Trophoblast cell (in vitro differentiated cells and primary cell): ENCODE data around the gene NOS1AP.
A peak's percentile ranks its signal among the peaks of the same experiment; 100 is the strongest.

Experiments
- DNase-seq, 2 donors: peaks; one replicate each; pipeline ENCODE4 v3.0.0-alpha.2; 2016
- H2AFZ ChIP-seq: 2 replicates; pipeline ENCODE4 v1.6.1; 2013; ENCODE audit warnings: low read length, moderate library complexity, mild to moderate bottlenecking; ENCODE audit not compliant: insufficient read depth, poor library complexity
- H2AK5ac ChIP-seq: 2 replicates; pipeline ENCODE4 v1.6.1; 2013; ENCODE audit warnings: mild to moderate bottlenecking, low read length
- H2BK120ac ChIP-seq: 2 replicates; pipeline ENCODE4 v1.6.1; 2013; ENCODE audit warnings: low read length, mild to moderate bottlenecking, moderate library complexity; ENCODE audit not compliant: insufficient read depth, poor library complexity
- H2BK12ac ChIP-seq: 2 replicates; pipeline ENCODE4 v1.6.1; 2013; ENCODE audit warnings: mild to moderate bottlenecking, low read length, moderate library complexity
- H2BK5ac ChIP-seq: 2 replicates; pipeline ENCODE4 v1.6.1; 2013; ENCODE audit warnings: low read length, low read depth, moderate library complexity, mild to moderate bottlenecking; ENCODE audit not compliant: poor library complexity
- H3K14ac ChIP-seq: 2 replicates; pipeline ENCODE4 v1.6.1; 2013; ENCODE audit warnings: mild to moderate bottlenecking, low read length
- H3K18ac ChIP-seq: 2 replicates; pipeline ENCODE4 v1.6.1; 2013; ENCODE audit warnings: mild to moderate bottlenecking, low read length
- H3K23ac ChIP-seq: 2 replicates; pipeline ENCODE4 v1.6.1; 2013; ENCODE audit warnings: low read length
- H3K27ac ChIP-seq: 2 replicates; pipeline ENCODE4 v1.5.1; 2013; ENCODE audit warnings: low read depth, mild to moderate bottlenecking, inconsistent platforms, low read length, moderate library complexity
- H3K27me3 ChIP-seq: 2 replicates; pipeline ENCODE4 v1.6.1; 2013; ENCODE audit warnings: inconsistent platforms, mild to moderate bottlenecking, low read length, moderate library complexity; ENCODE audit not compliant: insufficient read depth
- H3K36me3 ChIP-seq, 2 experiments: 1 replicate in 1 of 2; 2 replicates in 1 of 2; pipeline ENCODE4 v1.6.1; 2013; ENCODE audit warnings: low read length in 2 of 2, mild to moderate bottlenecking in 2 of 2, moderate library complexity in 1 of 2; ENCODE audit not compliant: insufficient read depth in 2 of 2, control insufficient read depth in 1 of 2
- H3K4ac ChIP-seq: 2 replicates; pipeline ENCODE4 v1.6.1; 2013; ENCODE audit warnings: low read depth, mild to moderate bottlenecking, low read length, moderate library complexity
- H3K4me1 ChIP-seq, 2 experiments: 1 replicate in 1 of 2; 2 replicates in 1 of 2; pipeline ENCODE4 v1.6.1; 2013; ENCODE audit warnings: low read length in 2 of 2, mild to moderate bottlenecking in 2 of 2, moderate library complexity in 1 of 2; ENCODE audit not compliant: insufficient read depth in 2 of 2, control insufficient read depth in 1 of 2
- H3K4me2 ChIP-seq: 2 replicates; pipeline ENCODE4 v1.6.1; 2013; ENCODE audit warnings: inconsistent platforms, mild to moderate bottlenecking, low read length, moderate library complexity
- H3K4me3 ChIP-seq: 2 replicates; pipeline ENCODE4 v1.5.1; 2013; ENCODE audit warnings: mild to moderate bottlenecking, low read depth, low read length, inconsistent platforms
- H3K79me1 ChIP-seq: one replicate; pipeline ENCODE4 v1.6.1; 2013; ENCODE audit warnings: low read length
- H3K79me2 ChIP-seq: 2 replicates; pipeline ENCODE4 v1.6.1; 2013; ENCODE audit warnings: low read length, mild to moderate bottlenecking; ENCODE audit not compliant: control insufficient read depth, insufficient read depth, poor library complexity
- H3K9ac ChIP-seq: 2 replicates; pipeline ENCODE4 v1.6.1; 2013; ENCODE audit warnings: mild to moderate bottlenecking, low read length
- H3K9me3 ChIP-seq: 2 replicates; pipeline ENCODE4 v1.6.1; 2013; ENCODE audit warnings: low read depth, mild to moderate bottlenecking, control low read depth, inconsistent platforms, low read length; ENCODE audit not compliant: insufficient read depth
- H4K12ac ChIP-seq: 2 replicates; pipeline ENCODE4 v1.6.1; 2013; ENCODE audit warnings: low read depth, mild to moderate bottlenecking, low read length, moderate library complexity
- H4K8ac ChIP-seq: 2 replicates; pipeline ENCODE4 v1.6.1; 2013; ENCODE audit warnings: low read depth, mild to moderate bottlenecking, low read length, moderate library complexity
- H4K91ac ChIP-seq: one replicate; pipeline ENCODE4 v1.6.1; 2013; ENCODE audit warnings: low read depth, mild to moderate bottlenecking, low read length, moderate library complexity
- WGBS: extraction: QIAGEN DNeasy Blood & Tissue Kit; methylation state at CpG from one replicate; pipeline ENCODE4 v1.1.7; 2013; ENCODE audit warnings: missing lambda C conversion rate; ENCODE audit not compliant: insufficient read length, insufficient coverage; ENCODE audit errors: extremely low coverage; 5-methylcytosine and 5-hydroxymethylcytosine counted together

The NOS1AP gene

GRCh38 chr1:162323023-162323422 is 253.5 kb downstream of the NOS1AP start:
- Histone ChIP-seq H3K4ac (no peak overlapping the region), H3K79me2 (no peaks in the 10 kb centered on the region), H4K12ac (no peak overlapping the region), H3K4me2 (no peak overlapping the region), H3K23ac (no peak overlapping the region), H3K4me3 (no peak overlapping the region), H3K36me3 (no peaks in the 10 kb centered on the region), H3K79me1 (no peaks in the 10 kb centered on the region), H3K9me3 (peaks cover 2% of the 10 kb centered on the region), H3K14ac (no peak overlapping the region), H3K27me3 (no peaks in the 10 kb centered on the region), H2BK120ac (no peak overlapping the region), H2BK12ac (no peak overlapping the region), H4K8ac (no peak overlapping the region), H4K91ac (no peak overlapping the region), H3K9ac (no peak overlapping the region), H2BK5ac (no peak overlapping the region), H3K4me1 (peaks cover 0 to 2% of the 10 kb centered on the region in 2 experiments), H3K18ac (no peak overlapping the region), H3K27ac (no peak overlapping the region), H2AK5ac (no peak overlapping the region), H2AFZ (no peak overlapping the region)
- no CpG with 5 or more reads among the region's 5 CpGs for WGBS
- no peak for DNase-seq

- H3K79me1 ChIP-seq: no peaks in the 10 kb centered on the region
- no CpG with 5 or more reads among the region's 2 CpGs for WGBS
Measured at GRCh38 chr1:162324396-162324795, 254.9 kb downstream of the NOS1AP start.

GRCh38 chr1:162326559-162326958 is 257.1 kb downstream of the NOS1AP start:
- Histone ChIP-seq H3K36me3 (no peaks in the 10 kb centered on the region), H3K14ac (no peak overlapping the region), H3K18ac (no peak overlapping the region), H3K27ac (no peak overlapping the region), H4K12ac (no peak overlapping the region), H3K79me2 (no peaks in the 10 kb centered on the region), H3K27me3 (no peaks in the 10 kb centered on the region), H4K91ac (no peak overlapping the region), H2BK120ac (no peak overlapping the region), H2AFZ (no peak overlapping the region), H3K9me3 (peaks cover 2% of the 10 kb centered on the region), H2BK5ac (no peak overlapping the region), H3K4me1 (no peaks in the 10 kb centered on the region), H3K9ac (no peak overlapping the region), H3K4ac (no peak overlapping the region), H2AK5ac (no peak overlapping the region), H3K23ac (no peak overlapping the region), H3K79me1 (no peaks in the 10 kb centered on the region), H2BK12ac (no peak overlapping the region), H3K4me2 (no peak overlapping the region), H4K8ac (no peak overlapping the region), H3K4me3 (no peak overlapping the region)
- DNase-seq: no peak

More at GRCh38 chr1:162324396-162324795, 254.9 kb downstream of the NOS1AP start:
- H3K27me3 ChIP-seq: no peaks in the 10 kb centered on the region
- no peak overlapping the region for H3K23ac ChIP-seq
- H3K4me2 ChIP-seq: no peak overlapping the region
- H2AFZ ChIP-seq: no peak overlapping the region
- H2AK5ac ChIP-seq: no peak overlapping the region
- peaks cover 2% of the 10 kb centered on the region for H3K9me3 ChIP-seq
- H3K4me1 ChIP-seq: peaks cover 0 to 2% of the 10 kb centered on the region in 2 experiments
- no peak overlapping the region for H4K12ac ChIP-seq
- H4K91ac ChIP-seq: no peak overlapping the region
- no peak overlapping the region for H2BK12ac ChIP-seq
- H2BK5ac ChIP-seq: no peak overlapping the region
- H3K18ac ChIP-seq: no peak overlapping the region
- H3K14ac ChIP-seq: no peak overlapping the region
- H3K27ac ChIP-seq: no peak overlapping the region
- H4K8ac ChIP-seq: no peak overlapping the region
- no peak overlapping the region for H3K4ac ChIP-seq
- H3K4me3 ChIP-seq: no peak overlapping the region
- no peak overlapping the region for H3K9ac ChIP-seq
- H3K36me3 ChIP-seq: no peaks in the 10 kb centered on the region
- DNase-seq: no peak
- H3K79me2 ChIP-seq: no peaks in the 10 kb centered on the region
- H2BK120ac ChIP-seq: no peak overlapping the region

- no peak overlapping the region for H2BK5ac ChIP-seq
- no peaks in the 10 kb centered on the region for H3K79me2 ChIP-seq
- H2AFZ ChIP-seq: no peak overlapping the region
- WGBS: no CpG with 5 or more reads among the region's 2 CpGs
- H2BK12ac ChIP-seq: no peak overlapping the region
- H3K18ac ChIP-seq: no peak overlapping the region
- no peaks in the 10 kb centered on the region for H3K79me1 ChIP-seq
- H3K27me3 ChIP-seq: no peaks in the 10 kb centered on the region
- H2BK120ac ChIP-seq: no peak overlapping the region
- no peak overlapping the region for H4K12ac ChIP-seq
- no peak overlapping the region for H3K14ac ChIP-seq
- no peak overlapping the region for H3K9ac ChIP-seq
- H3K36me3 ChIP-seq: no peaks in the 10 kb centered on the region
- no peak overlapping the region for H3K4me2 ChIP-seq
- H3K4ac ChIP-seq: no peak overlapping the region
- H4K8ac ChIP-seq: no peak overlapping the region
- H3K9me3 ChIP-seq: peaks cover 2% of the 10 kb centered on the region
- no peaks in the 10 kb centered on the region for H3K4me1 ChIP-seq
- peak in 1 of 2 donors; percentile 29 for DNase-seq
- no peak overlapping the region for H3K4me3 ChIP-seq
- no peak overlapping the region for H3K23ac ChIP-seq
- no peak overlapping the region for H4K91ac ChIP-seq
- no peak overlapping the region for H3K27ac ChIP-seq
- no peak overlapping the region for H2AK5ac ChIP-seq
Measured at GRCh38 chr1:162327144-162327787, 257.8 kb downstream of the NOS1AP start.
